Stimulated activated CD4-positive, alpha-beta T cell treated with anti-CD3 and anti-CD28 coated beads, Interleukin-12 subunit alpha, Interleukin-12 subunit beta, amount 100 ng/mL, for 24 hours (primary cell): ENCODE results near the gene SCN3A.

ENCODE experiments used
- DNase-seq, 2 experiments: peaks; one replicate each; pipeline ENCODE4 v3.0.0-alpha.2; 2020; ENCODE audit warnings: low read depth in 2 of 2

Gene SCN3A

DNA sequence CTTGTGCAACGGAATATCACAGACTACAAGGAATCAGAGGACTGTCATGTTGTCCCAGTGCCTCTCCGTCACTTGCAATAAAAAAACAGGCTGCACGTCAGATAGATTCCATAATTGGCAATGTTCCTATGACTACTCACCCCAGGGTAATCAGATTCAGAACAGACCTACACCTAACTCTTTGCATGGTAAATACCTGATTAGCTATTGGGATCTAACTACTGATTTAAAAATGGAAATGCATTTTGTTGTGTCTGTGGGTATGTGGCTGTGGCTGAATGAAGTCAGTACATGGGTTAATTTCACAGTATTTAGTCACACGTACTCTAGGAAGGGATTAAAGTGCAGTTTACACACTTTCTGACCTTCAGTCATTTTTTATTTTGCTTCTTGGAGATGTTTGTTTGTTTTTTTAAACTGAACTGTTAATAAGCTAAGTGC, 91.7 kb downstream of the SCN3A start:
- no peak for DNase-seq

DNA sequence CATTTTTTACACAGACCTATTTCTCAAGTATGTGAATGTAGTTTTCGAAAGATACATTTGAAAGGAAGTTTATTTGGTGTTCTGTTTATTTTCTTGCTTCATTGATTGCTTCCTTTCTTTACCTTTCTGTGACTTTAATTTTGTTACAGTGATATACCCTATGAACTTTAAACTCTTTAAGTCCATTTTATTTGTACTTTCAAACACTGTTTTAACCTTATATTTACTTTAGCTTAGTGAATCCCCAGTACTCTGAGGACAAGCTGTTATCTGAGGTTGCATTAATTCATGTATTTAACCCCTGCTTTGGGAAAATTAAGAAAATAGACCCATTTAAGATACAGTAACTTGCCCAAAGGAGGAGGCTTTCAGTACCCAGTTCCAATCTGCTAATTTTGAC, 93.5 kb downstream of the SCN3A start:
- DNase-seq, result no peak

DNA sequence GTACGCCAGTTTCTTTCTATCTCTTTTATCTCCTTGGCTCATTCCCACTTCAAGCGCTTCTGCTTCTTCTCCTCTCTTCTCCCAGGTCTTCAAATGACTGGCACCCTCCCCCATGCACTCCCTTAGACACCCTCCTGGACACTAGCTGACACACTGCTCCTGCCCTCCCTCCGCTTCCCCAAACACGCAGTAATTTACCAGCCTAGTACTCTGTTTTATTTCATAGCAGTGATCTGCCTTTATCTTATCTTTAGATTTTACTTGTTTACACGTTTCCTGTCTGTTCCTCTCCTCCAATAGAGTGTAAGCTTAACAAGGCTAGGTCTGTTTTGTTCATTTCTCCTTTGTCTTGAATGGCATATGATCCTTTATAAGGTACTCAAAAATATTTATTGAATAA, 93.9 kb downstream of the SCN3A start:
- no peak for DNase-seq

DNA sequence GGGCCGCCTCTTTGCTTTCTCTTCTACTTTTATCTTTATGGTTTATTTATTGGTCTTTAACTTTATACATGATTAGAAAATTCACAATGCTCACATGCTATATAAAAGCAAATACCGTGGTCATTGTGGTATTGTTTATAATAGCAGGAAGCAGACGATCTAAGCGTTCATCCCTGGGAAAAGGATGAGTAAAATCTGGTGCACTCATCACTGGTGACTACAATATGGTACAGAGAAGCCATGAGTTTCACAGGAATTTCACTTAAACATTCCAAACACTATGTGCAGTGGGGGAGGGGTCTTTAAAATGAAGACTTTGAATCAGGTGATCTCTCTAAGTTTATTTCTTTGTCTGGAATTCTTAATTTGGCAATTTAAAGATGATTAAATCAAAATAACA, 97.9 kb downstream of the SCN3A start:
- no peak for DNase-seq

DNA sequence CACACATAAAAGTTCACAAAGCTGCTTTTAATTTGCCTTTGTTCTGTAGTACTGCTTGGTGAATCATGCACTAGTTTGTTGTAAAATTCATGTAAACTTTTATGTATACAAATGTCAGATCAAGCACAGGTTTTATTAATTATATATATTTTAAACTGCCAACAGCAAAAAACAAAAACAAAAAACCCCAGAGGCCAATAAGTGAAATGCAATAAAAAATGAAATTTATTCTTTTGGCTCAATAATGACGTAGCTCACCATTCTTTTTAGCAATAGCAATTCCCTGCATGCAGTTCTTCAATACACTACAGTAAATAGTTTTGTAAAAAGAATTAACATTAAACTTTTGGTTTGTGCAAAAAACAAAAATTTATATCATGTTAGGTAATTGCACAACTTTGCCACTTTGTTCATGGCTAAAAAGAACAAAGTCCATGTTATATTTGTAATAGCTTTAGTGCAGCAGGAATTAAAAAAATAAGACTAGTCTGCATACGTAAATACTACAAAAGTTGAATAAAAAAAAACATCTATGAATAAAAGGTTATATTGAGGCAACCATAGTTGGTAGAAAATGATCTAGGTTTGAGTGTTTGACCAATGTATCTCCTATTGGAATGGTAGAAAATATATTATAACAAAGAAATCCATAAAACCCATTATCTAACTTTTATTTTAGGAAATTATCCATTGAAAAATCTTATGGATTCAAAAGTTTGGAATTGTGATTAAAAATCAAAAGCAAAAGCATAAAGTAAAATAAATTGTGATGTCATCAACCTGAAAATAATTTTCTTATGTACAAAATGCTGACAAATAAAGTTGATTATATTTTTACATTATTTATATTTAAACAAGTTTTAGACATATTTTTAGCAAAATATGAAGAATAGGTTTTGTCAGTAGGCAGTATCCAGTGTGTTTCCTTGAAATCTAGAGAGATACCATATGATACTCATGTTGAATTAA, 115.6 kb downstream of the SCN3A start:
- DNase-seq, result no peak

DNA sequence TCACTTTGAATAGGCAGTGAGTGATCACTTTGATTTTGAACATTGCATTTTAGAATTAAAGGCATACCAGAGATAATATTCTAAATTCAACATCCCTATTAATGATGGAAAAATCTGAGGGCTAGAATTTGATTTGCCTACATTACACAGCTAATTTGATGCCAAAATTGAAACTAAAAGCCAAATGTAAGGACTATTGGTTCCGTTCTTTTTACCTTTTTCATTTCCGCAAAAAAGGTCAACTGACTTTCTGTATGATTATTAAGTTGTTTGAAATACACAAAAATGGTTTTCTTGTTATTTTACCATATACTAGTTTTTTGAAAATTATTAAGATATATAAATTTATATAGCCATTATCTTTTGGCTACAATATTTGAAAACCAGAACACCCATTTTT, 117.5 kb downstream of the SCN3A start:
- DNase-seq, result no peak

DNA sequence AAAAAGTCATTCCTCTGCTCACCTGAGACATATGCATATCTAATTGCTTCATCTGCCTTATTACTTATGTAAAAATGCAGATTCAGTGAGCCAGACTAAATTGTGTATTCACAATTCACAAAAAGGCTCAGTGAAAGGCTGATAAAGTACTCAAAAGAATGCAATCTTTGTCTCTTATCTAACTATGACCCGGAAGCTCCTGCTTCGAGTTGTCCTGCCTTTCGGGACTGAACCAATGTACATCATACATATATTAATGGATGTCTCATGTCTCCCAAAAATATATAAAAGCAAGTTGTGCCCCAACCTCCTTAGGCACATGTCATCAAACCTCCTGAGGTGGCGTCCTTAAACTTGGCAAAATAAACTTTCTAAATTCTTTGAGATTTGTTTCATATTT, 120.5 kb downstream of the SCN3A start:
- no peak for DNase-seq

DNA sequence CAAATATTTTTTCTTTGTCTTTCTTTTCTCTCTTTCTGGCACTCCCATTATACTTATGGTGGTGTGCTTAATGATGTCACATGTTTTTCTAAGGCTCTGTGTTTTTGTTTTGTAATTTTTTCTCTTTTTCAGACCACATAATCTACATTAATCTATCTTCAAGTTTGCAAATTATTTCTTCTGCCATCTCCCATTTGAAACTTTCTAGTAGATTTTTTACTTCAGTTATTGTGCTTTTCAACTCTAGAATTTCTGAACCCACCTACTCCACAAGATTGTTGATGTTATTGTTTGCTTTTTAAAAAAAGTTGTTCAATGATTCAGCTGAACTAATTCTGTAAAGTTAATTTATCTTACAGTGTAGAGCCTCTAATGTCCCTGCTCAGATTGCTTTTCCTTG, 121.4 kb downstream of the SCN3A start:
- no peak for DNase-seq

DNA sequence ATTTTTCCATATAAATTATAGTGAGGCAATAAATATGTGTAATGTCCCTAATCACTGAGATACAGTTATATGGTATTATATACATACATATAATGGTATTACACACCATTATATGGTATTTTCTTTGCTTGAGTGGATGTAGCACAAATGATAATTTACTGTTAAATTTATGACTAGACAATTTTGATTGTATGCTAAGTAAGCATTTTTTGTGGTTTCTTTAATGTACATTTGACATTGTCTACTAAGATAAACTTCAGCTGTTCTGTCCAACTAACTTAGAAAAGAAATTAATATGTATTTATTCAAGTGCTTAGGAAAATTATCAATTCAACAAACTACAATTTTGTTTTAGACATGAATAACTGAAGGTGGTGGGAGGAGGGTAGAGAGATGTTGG, 122.6 kb downstream of the SCN3A start:
- no peak for DNase-seq

DNA sequence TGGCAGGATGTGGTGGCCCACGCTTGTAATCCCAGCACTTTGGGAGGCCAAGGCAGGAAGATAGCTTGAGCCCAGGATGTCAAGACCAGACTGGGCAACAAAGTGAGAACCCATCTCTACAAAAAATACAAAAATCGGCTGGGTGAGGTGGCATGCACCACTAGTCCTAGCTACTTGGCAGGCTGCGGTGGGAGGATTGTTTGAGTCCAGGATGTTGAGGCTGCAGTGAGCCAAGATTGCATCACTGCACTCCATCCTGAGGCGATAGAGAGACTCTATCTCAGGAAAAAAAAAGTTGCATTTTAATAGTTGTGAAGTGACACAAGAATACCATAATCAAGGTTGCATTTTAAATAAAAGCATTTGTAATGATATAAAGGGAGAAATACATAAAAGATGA, 124.4 kb downstream of the SCN3A start:
- no peak for DNase-seq

DNA sequence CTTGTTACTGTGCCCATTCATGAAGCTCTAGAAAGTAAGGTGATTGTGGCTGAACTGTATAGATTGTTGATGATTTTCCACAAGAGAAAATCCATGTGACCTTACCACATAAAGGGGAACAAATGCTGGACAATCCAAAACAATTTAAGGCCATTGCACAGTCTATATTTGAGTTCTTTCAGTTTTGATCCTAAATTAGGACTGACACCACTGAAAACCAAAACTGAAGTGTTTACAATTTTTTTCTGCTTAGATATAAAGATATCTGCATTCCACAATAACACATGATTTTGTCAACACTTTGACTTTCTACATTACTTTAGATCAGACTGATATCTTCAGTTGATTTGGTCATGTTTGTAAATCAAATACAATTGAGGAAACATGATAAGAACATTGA, 124.9 kb downstream of the SCN3A start:
- no peak for DNase-seq

DNA sequence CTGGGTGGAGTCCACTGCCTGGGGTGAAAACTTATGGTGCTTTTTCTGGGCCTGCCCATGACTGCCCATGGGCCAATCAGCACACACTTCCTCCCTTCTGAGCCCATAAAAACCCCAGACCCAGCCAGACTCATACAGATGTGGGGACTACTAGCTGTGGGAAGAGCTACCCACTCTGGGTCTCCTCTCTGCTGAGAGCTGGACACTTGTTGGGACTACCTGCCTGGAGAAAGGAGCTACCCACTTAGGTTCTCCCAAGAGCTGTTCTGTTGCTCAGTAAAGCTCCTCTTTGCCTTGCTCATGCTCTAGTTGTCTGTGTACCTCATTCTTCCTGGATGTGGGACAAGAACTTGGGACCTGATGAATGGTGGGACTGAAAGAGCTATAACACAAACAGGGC, 129.0 kb downstream of the SCN3A start:
- no peak for DNase-seq

DNA sequence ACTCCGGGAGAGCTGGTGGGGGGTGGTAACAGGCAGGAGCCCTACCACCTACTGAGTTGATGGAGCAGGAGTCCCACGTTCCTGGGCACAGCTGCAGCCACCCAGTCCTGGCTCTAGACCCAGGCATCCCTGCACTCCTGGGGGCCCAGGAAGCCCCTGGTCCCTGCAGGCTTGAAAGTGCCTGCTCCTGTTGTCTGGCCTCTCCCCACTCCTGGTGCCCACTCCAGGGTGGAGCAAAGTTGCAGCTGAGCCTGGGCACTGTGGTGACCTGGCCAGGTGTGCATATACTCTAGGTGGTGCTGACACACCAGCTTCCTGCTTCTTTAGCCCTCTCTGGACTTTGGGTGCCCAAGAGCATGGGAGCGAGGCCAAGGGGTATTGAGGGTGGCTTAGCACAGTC, 129.5 kb downstream of the SCN3A start:
- DNase-seq, result no peak

DNA sequence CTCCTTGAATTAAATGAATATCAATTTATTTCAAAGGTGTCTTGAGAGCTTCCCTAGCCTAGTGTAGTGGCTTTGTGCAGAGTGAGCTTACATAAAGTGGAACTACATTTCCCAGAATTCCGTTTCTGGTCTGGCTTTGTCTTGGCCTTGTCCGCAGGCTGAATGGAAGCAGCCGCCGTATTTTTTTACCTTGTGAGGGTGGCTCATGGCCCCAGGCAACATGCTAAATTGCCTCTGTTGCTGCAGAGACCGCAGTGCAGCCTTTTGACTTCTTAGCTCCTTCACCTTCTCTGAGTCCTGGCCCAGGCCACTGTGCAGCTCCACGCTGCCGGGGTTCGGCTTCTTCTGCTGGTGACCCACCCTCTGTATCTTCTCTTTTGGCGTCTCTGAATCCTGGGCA, 133.8 kb downstream of the SCN3A start:
- DNase-seq, result no peak

DNA sequence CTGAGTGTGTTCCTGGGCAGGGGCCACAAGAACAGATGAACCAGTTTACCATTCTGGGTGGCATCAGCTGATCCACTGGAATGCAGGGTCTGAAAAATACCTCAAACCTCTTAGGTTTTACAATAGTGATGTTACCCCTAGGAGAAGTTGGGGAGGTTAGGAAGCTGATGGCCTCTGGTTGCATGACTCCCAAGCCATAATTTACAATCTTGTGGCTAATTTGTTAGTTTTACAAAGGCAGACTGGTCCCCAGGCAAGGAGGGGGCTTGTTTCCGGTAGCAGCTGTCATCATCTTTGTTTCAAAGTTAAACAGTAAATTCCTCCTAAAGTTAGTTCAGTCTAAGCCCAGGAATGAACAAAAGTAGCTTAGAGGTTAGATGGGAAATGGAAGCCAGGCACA, 134.7 kb downstream of the SCN3A start:
- DNase-seq, result no peak

DNA sequence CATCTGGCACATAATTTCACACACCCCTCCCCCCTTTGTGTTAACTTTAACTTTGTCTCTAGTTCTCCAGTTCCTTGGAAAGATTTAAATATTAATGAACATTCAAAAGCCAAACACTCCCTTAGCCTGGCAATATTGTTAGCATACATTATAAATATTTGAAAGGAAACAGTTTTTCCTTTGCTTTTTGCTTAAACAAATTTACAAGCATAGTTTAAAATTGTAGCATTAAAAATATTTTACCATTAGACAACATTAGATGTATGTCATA, 135.4 kb downstream of the SCN3A start:
- DNase-seq, result no peak

DNA sequence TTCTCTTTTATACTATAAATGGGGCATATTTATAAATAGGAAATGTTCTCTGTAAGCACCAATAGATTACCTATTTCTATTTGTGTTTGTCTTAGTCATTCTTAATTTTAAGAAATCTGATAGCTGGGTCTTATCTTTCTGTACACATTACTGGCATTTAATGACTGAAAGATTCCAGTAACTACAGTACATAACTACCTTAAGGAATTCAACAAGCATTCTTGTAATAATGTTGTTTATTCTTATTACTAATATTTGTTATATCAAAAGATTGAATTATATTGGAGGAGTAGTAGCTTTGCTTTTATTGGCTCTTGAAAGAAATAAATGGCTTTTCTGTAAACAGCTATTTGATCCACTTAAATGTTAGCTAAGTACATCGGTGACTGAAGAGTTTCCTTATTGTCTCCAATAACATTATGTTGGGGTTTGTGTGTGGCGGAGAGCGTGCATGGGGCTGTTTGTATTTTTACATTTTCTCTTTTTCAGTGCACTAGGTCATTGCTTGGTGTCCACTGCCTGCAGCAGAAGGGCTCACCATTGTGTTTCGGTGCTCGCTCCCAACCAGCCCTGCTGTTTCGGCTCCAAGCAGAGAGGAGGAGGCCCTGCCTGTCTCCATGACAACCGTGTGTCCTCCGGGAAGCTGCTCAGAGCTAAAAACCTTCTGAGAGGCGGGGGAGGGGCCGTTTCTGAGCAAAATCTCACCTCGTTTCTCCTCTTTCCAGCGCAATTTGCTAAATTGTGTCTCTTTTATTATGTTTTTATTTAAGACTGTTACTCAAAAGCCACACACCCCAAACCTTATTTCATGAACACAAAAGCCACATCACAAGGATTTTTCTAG, 136.0 kb downstream of the SCN3A start:
- no peak for DNase-seq

DNA sequence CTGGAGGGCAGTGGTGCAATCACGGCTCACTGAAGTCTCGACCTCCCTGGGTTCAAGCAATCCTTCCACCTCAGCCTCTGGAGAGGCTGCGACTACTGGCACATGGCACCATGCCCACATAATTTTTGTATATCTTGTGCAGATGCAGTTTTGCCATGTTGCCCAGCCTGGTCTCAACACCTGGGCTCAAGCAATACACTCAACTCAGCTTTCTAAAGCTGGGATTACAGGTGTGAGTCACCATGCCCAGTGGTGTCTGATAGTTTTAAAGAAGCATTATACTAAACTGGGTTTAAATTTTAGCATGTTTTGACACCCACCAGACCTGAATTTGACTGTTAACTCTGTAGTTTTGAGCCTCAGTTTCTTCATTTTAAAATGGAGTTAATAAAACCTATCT, 139.1 kb downstream of the SCN3A start:
- no peak for DNase-seq

DNA sequence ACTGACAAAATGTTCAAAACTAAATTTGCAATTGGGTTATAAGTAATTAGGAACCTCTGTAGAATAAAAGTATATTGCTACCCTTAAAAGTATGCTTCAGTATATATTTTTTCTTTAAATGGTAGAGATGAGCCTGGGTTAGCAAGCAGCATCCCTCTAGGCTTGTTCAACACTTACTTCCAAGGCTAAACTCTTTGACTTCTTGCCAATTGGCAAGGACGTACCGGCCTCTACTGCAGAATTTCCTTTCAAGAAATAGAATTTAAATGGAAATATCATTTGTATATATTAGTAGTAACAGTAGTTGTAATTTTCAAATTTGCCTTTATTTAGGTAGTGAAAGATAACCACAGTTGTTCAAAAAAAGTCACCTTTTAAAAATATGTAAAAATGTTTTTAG, 143.4 kb downstream of the SCN3A start:
- no peak for DNase-seq

DNA sequence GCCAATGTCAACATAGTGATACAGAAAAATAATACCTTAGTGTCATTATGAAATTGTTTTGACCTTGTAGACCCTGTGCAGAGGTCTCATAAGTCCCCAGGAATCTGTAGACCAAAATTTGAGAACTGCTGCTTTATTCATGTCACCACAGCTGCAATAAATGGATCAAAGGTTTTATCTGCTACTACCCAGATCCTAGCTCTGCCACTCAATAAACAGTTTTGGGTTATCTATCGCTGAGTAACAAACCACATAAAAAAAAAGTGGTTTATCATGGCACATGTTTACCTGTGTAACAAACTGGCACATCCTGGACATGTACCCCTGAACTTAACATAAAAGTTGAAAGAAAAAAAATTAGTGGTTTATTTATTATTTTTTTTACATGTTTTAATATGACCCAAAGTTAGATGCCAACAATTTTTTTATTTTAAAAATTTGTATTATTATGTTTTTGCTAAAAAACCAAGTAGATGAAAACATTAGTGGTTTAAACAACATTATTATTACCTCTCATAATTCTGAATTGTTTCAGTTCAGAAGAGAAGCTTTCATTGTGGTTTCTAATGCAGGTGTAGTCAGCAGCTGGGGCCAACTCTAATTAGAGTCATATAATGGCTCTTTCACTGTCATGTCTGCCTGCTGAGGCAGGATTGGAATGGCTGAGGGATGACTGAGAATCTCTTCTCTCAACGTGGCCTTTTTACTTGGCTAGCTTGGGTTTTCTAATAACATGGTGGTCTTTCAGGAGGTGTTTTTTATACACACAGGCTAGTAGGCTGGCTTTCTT, 145.2 kb downstream of the SCN3A start:
- DNase-seq, result no peak

DNA sequence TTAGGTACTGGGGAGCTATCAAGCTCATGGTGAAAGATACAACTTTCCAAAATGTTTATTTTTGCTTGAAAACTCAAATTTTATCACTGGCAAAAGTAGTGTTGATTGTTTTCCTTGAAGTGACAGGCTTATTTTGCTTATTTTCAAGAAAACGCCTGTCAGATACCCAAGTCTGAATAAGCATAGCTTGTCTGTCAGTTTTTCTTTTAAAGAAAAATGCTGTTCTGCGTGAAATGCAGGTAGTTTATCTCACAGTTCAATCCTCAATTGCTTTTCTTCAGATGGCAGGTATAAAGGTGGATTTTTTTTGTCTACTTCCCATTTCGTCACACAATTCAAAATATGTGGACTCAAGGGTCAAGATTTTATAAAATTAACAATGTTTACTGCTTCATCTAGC, 145.9 kb downstream of the SCN3A start:
- DNase-seq, result no peak

DNA sequence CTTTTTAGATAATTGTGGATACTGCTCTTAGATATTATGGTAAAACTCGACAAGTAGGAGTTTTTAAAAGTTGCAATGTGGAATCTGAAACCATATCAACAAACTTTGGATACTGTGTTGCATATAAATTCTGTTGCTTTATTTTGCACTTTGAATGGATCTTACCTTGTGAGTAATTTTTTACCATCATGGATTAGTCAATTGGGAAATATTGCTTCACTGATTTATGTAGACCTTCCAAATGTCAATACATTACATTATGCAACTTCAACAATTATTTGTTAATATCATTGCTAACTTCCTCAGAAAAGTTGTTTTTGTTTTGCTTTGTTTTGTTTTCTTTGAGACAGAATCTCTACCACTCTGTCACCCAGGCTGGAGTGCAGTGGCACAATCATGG, 146.5 kb downstream of the SCN3A start:
- no peak for DNase-seq
